Measurements from ENCODE around the gene SNRPA. TPM values are rescaled to one million over a fixed set of nuclear protein-coding genes. Genes with fewer than 3 reads are reported as not detected.

Gene SNRPA
- total RNA-seq, 1 experiment from 2014 or later = 134 TPM

- POLR2A ChIA-PET = interaction anchor here (0.6 to 1.2 kb wide), 3 partner anchors 10 to 45 kb away, joined by 3 to 5 read pairs (median 3); partner anchors contain the start of genes COQ8B, ITPKC and RAB4B
- Mint-ChIP-seq H3K36me3 (ENCODE audit: insufficient read depth, unreplicated experiment) (peaks cover 96% of the 10 kb centered on the region), H3K4me3 (ENCODE audit: unreplicated experiment) (no peak overlapping the region), H3K27me3 (ENCODE audit: insufficient read depth, unreplicated experiment) (no peaks in the 10 kb centered on the region), H3K27ac (ENCODE audit: unreplicated experiment) (no peak overlapping the region), H3K9me3 (ENCODE audit: unreplicated experiment) (no peaks in the 10 kb centered on the region), H3K4me1 (ENCODE audit: low read depth, unreplicated experiment) (peaks cover 14% of the 10 kb centered on the region)
- intact Hi-C loops (cut with micrococcal nuclease; ENCODE audit: unreplicated experiment) = no loop called here
- no peak for DNase-seq
- no peaks in the 10 kb centered on the region for H3K4me1 ChIP-seq
- H3K27me3 ChIP-seq (replicated peaks; ENCODE audit: control insufficient read depth, insufficient read depth, low read length) = no peaks in the 10 kb centered on the region
- no peaks in the 10 kb centered on the region for H3K9me3 ChIP-seq
- no peak overlapping the region for H3K4me3 ChIP-seq (ENCODE audit: low read depth, low read length)
- no TSS peak for BruUV-seq (replicated peaks)
- H3K36me3 ChIP-seq (ENCODE audit: control insufficient read depth, insufficient read depth, low read length) = peaks cover 18% of the 10 kb centered on the region
- TF ChIP-seq, protein P1, sequence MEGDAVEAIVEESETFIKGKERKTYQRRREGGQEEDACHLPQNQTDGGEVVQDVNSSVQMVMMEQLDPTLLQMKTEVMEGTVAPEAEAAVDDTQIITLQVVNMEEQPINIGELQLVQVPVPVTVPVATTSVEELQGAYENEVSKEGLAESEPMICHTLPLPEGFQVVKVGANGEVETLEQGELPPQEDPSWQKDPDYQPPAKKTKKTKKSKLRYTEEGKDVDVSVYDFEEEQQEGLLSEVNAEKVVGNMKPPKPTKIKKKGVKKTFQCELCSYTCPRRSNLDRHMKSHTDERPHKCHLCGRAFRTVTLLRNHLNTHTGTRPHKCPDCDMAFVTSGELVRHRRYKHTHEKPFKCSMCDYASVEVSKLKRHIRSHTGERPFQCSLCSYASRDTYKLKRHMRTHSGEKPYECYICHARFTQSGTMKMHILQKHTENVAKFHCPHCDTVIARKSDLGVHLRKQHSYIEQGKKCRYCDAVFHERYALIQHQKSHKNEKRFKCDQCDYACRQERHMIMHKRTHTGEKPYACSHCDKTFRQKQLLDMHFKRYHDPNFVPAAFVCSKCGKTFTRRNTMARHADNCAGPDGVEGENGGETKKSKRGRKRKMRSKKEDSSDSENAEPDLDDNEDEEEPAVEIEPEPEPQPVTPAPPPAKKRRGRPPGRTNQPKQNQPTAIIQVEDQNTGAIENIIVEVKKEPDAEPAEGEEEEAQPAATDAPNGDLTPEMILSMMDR (IDR thresholded peaks at IDR 0.05; ENCODE audit: insufficient read depth in 1 of 2, low read depth in 1 of 2, low read length in 1 of 2, severe bottlenecking in 1 of 2, unreplicated experiment in 1 of 2) = no peak
- CTCF ChIA-PET = interaction anchor here (1.4 kb wide), 1 partner anchor 16 kb away, joined by 3 read pairs; the partner anchor contains the start of genes COQ8B and ITPKC
Observed at GRCh38 chr19:40733149-40733548, 17.9 kb upstream of the SNRPA start.

GRCh38 chr19:40735013-40735771 is 15.8 kb upstream of the SNRPA start:
- no peaks in the 10 kb centered on the region for H3K4me1 ChIP-seq
- Mint-ChIP-seq H3K4me3 (ENCODE audit: unreplicated experiment) (no peak overlapping the region), H3K36me3 (ENCODE audit: insufficient read depth, unreplicated experiment) (peaks cover 98% of the 10 kb centered on the region), H3K27me3 (ENCODE audit: insufficient read depth, unreplicated experiment) (no peaks in the 10 kb centered on the region), H3K9me3 (ENCODE audit: unreplicated experiment) (no peaks in the 10 kb centered on the region), H3K4me1 (ENCODE audit: low read depth, unreplicated experiment) (peaks cover 14% of the 10 kb centered on the region), H3K27ac (ENCODE audit: unreplicated experiment) (peak overlapping the region; percentile 22)
- no peaks in the 10 kb centered on the region for H3K27me3 ChIP-seq (replicated peaks; ENCODE audit: control insufficient read depth, insufficient read depth, low read length)
- intact Hi-C loops (cut with micrococcal nuclease; ENCODE audit: unreplicated experiment) = no loop called here
- ChIA-PET CTCF (no interaction called here), POLR2A (interaction anchor here (1.1 kb wide), 1 partner anchor 10 kb away, joined by 3 read pairs; no protein-coding TSS in a partner anchor)
- TF ChIP-seq, protein P1 (IDR thresholded peaks at IDR 0.05; ENCODE audit: insufficient read depth in 1 of 2, low read depth in 1 of 2, low read length in 1 of 2, severe bottlenecking in 1 of 2, unreplicated experiment in 1 of 2) = no peak
- BruUV-seq (replicated peaks) = no TSS peak
- no peak overlapping the region for H3K4me3 ChIP-seq (ENCODE audit: low read depth, low read length)
- peaks cover 18% of the 10 kb centered on the region for H3K36me3 ChIP-seq (ENCODE audit: control insufficient read depth, insufficient read depth, low read length)
- H3K9me3 ChIP-seq = no peaks in the 10 kb centered on the region
- no peak for DNase-seq

GRCh38 chr19:40736661-40737060 is 14.3 kb upstream of the SNRPA start:
- CTCF ChIA-PET = no interaction called here
- Mint-ChIP-seq H3K27ac (ENCODE audit: unreplicated experiment) (no peak overlapping the region), H3K36me3 (ENCODE audit: insufficient read depth, unreplicated experiment) (peaks cover 98% of the 10 kb centered on the region), H3K4me1 (ENCODE audit: low read depth, unreplicated experiment) (peaks cover 16% of the 10 kb centered on the region), H3K9me3 (ENCODE audit: unreplicated experiment) (no peaks in the 10 kb centered on the region), H3K27me3 (ENCODE audit: insufficient read depth, unreplicated experiment) (no peaks in the 10 kb centered on the region), H3K4me3 (ENCODE audit: unreplicated experiment) (no peak overlapping the region)
- no peak for DNase-seq
- Histone ChIP-seq H3K27me3 (replicated peaks; ENCODE audit: control insufficient read depth, insufficient read depth, low read length) (no peaks in the 10 kb centered on the region), H3K9me3 (no peaks in the 10 kb centered on the region), H3K4me3 (ENCODE audit: low read depth, low read length) (no peak overlapping the region), H3K4me1 (no peaks in the 10 kb centered on the region), H3K36me3 (ENCODE audit: control insufficient read depth, insufficient read depth, low read length) (peaks cover 16% of the 10 kb centered on the region)
- no TSS peak for BruUV-seq (replicated peaks)
- intact Hi-C loops (cut with micrococcal nuclease; ENCODE audit: unreplicated experiment) = no loop called here
- POLR2A ChIA-PET = no interaction called here
- TF ChIP-seq, protein P1 (IDR thresholded peaks at IDR 0.05; ENCODE audit: insufficient read depth in 1 of 2, low read depth in 1 of 2, low read length in 1 of 2, severe bottlenecking in 1 of 2, unreplicated experiment in 1 of 2) = no peak

All from Caco-2 (cell line).